Measurements from ENCODE around the gene ANXA4.
"Not testable (repeated sequence)": the region's sequence is repeated elsewhere in the genome, so short reads cannot be mapped to it uniquely, and the experiment has no call there.

ANXA4 gene

GRCh38 chr2:69781321-69782248 lies 39.7 kb downstream of the ANXA4 start:
- DNase-seq = peak; percentile 36

GRCh38 chr2:69784228-69784627 lies 42.3 kb downstream of the ANXA4 start:
- no peak for DNase-seq

GRCh38 chr2:69785358-69785757 lies 43.4 kb downstream of the ANXA4 start:
- DNase-seq = no peak

- DNase-seq = no peak
Observed at GRCh38 chr2:69786052-69786560, 44.2 kb downstream of the ANXA4 start.

GRCh38 chr2:69789175-69789721 lies 47.3 kb downstream of the ANXA4 start:
- DNase-seq = no peak

GRCh38 chr2:69789772-69790600 lies 48.1 kb downstream of the ANXA4 start:
- no peak for DNase-seq

GRCh38 chr2:69790601-69790959 lies 48.6 kb downstream of the ANXA4 start:
- DNase-seq = no peak

GRCh38 chr2:69791045-69791444 lies 49.1 kb downstream of the ANXA4 start:
- no peak for DNase-seq

GRCh38 chr2:69796174-69796573 lies 54.2 kb downstream of the ANXA4 start:
- DNase-seq = no peak

GRCh38 chr2:69797235-69797634 lies 55.3 kb downstream of the ANXA4 start:
- no peak for DNase-seq

- DNase-seq = no peak
Observed at GRCh38 chr2:69797836-69798289, 55.9 kb downstream of the ANXA4 start.

GRCh38 chr2:69798290-69798908 lies 56.5 kb downstream of the ANXA4 start:
- no peak for DNase-seq

- no peak for DNase-seq
Observed at GRCh38 chr2:69798909-69799526, 57.1 kb downstream of the ANXA4 start.

- no peak for DNase-seq
Observed at GRCh38 chr2:69801745-69802290, 59.9 kb downstream of the ANXA4 start.

- not testable (repeated sequence) for DNase-seq
Observed at GRCh38 chr2:69802781-69803367, 60.9 kb downstream of the ANXA4 start.

GRCh38 chr2:69804416-69804815 lies 62.5 kb downstream of the ANXA4 start:
- DNase-seq = no peak

- DNase-seq = no peak
Observed at GRCh38 chr2:69805887-69806286, 64.0 kb downstream of the ANXA4 start.

GRCh38 chr2:69807821-69808540 lies 66.0 kb downstream of the ANXA4 start:
- DNase-seq = no peak

GRCh38 chr2:69810550-69810949 lies 68.6 kb downstream of the ANXA4 start:
- DNase-seq = no peak

- DNase-seq = no peak
Observed at GRCh38 chr2:69811018-69811417, 69.1 kb downstream of the ANXA4 start.

- DNase-seq = no peak
Observed at GRCh38 chr2:69811591-69811990, 69.7 kb downstream of the ANXA4 start.
